ENCODE measurements around the gene OSGEP.

The OSGEP gene

DNA sequence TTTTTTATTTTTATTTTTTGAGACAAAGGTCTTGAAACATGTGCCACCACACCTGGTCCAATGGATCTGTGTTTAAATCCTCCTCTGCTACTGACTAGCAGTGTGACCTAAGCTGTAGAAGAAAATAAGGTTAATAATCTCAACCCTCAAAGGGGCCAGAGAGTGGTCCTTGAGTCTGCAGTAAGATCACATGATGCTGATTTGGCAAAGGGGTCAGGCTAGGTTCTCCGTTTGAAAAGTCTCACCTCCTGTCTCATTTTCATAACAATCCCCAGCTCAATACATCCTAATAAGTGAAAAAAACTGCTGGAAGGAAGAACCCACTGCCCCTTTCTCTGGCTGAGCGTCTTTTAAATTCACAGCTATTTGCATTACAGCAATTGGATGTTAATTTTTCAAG is 33.3 kb downstream of the OSGEP start:
- TF ChIP-seq SPI1 (IDR thresholded peaks at IDR 0.05; ENCODE audit: borderline replicate concordance, low read depth) (no peak), GABPA (IDR thresholded peaks at IDR 0.05; ENCODE audit: low read depth) (no peak), REST (IDR thresholded peaks at IDR 0.05; ENCODE audit: insufficient replicate concordance, low read depth) (no peak), CTCF (IDR thresholded peaks at IDR 0.05; ENCODE audit: insufficient read depth, low read length) (no peak), POLR2AphosphoS5 (IDR thresholded peaks at IDR 0.05; ENCODE audit: low read depth) (no peak)
- Histone ChIP-seq H3K4me3 (replicated peaks; ENCODE audit: insufficient read depth, low read length) (no peak overlapping the region), H3K27me3 (ENCODE audit: insufficient read depth, poor library complexity, severe bottlenecking) (no peaks in the 10 kb centered on the region), H3K27ac (replicated peaks) (no peak overlapping the region)
- no peak for DNase-seq (ENCODE audit: low read depth in 1 of 2, low spot score in 1 of 2)

- no peak for TF ChIP-seq REST (IDR thresholded peaks at IDR 0.05; ENCODE audit: insufficient replicate concordance, low read depth)
- TF ChIP-seq SPI1 (IDR thresholded peaks at IDR 0.05; ENCODE audit: borderline replicate concordance, low read depth): no peak
- TF ChIP-seq CTCF (IDR thresholded peaks at IDR 0.05; ENCODE audit: insufficient read depth, low read length): no peak
- TF ChIP-seq POLR2AphosphoS5 (IDR thresholded peaks at IDR 0.05; ENCODE audit: low read depth): no peak
- no peak for TF ChIP-seq GABPA (IDR thresholded peaks at IDR 0.05; ENCODE audit: low read depth)
- Histone ChIP-seq H3K27me3 (ENCODE audit: insufficient read depth, poor library complexity, severe bottlenecking) (no peaks in the 10 kb centered on the region), H3K27ac (replicated peaks) (no peak overlapping the region), H3K4me3 (replicated peaks; ENCODE audit: insufficient read depth, low read length) (no peak overlapping the region)
- DNase-seq (ENCODE audit: low read depth in 1 of 2, low spot score in 1 of 2): no peak
These were observed 35.2 kb downstream of the OSGEP start for GRCh38 chr14:20419419-20419818.

- no peak overlapping the region for H3K27ac ChIP-seq (replicated peaks)
- no peak overlapping the region for H3K4me3 ChIP-seq (replicated peaks; ENCODE audit: insufficient read depth, low read length)
These were observed 36.1 kb downstream of the OSGEP start for GRCh38 chr14:20418501-20418909.

More at GRCh38 chr14:20418501-20418909, 36.1 kb downstream of the OSGEP start:
- DNase-seq (ENCODE audit: low read depth in 1 of 2, low spot score in 1 of 2): no peak
- TF ChIP-seq REST (IDR thresholded peaks at IDR 0.05; ENCODE audit: insufficient replicate concordance, low read depth) (no peak), SPI1 (IDR thresholded peaks at IDR 0.05; ENCODE audit: borderline replicate concordance, low read depth) (no peak), POLR2AphosphoS5 (IDR thresholded peaks at IDR 0.05; ENCODE audit: low read depth) (no peak), CTCF (IDR thresholded peaks at IDR 0.05; ENCODE audit: insufficient read depth, low read length) (no peak), GABPA (IDR thresholded peaks at IDR 0.05; ENCODE audit: low read depth) (no peak)
- no peaks in the 10 kb centered on the region for H3K27me3 ChIP-seq (ENCODE audit: insufficient read depth, poor library complexity, severe bottlenecking)

All from HL-60 (cell line).